ENCODE data around the gene UBAP1L. TPM values are rescaled to one million over a fixed set of nuclear protein-coding genes. Genes with fewer than 3 reads are reported as not detected.

The UBAP1L gene
- total RNA-seq, 1 donor from 2014 or later: 2.1 TPM

DNA sequence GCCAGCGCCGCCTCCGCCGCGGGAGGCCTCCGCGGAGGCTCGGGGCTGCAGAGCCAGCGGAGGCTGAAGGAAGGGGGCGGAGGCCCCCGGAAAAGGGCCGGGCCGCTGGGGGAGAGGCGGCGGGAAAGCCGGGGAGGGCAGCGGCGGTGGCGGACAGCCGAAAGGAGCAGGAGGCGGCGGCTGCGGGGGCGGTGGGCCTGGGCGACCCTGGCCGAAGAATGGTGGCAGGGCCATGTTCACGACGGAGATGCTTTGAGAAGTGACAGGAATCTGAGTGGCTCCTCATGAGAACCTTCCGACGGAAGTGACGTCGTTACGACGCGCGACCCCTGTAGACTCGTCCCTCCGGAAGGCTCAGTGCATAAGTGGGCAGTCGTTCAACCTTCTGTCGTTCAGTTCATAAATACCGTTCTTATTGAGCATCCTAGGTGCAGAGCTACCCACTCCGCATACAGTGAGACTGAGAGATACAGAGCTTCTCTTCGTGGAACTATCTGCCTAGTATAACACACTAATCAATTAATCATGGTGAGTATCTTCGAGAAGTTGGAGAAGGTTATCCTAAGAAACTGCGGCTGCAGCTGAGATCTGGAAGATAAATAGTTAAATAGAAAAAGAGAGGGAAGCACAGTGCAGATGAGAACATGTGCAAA, 18.7 kb upstream of the UBAP1L start, which contains the start of gene PDCD7:
PDCD7 (minus strand) TSS at position 261 of the 653 bp plus-strand sequence; CDS start at position 234, 27 bp downstream.
- no peaks in the 10 kb centered on the region for H3K9me3 ChIP-seq (ENCODE audit: control insufficient read depth in 3 of 3, low read length in 3 of 3)
- peak within 1 kb of the TSS; percentile 73 to 87 (median 79) for H3K4me3 ChIP-seq (ENCODE audit: low read length in 3 of 3)
- peak within 1 kb of the TSS; percentile 73 for H3K27ac ChIP-seq (ENCODE audit: low read depth, low read length)
- peaks cover 11 to 15% (median 13%) of the 10 kb centered on the region in 3 donors for H3K36me3 ChIP-seq (ENCODE audit: control insufficient read depth in 3 of 3, insufficient read depth in 3 of 3, low read length in 3 of 3)
- H3K4me1 ChIP-seq (ENCODE audit: control insufficient read depth in 3 of 3, insufficient read depth in 3 of 3, low read length in 3 of 3): peaks cover 12 to 16% (median 12%) of the 10 kb centered on the region in 3 donors
- peak within 1 kb of the TSS; percentile 88 to 92 (median 89) for H3K9ac ChIP-seq (ENCODE audit: low read depth in 1 of 3, low read length in 3 of 3)
- H3K27me3 ChIP-seq (ENCODE audit: control insufficient read depth in 3 of 3, insufficient read depth in 3 of 3, low read length in 3 of 3): no peaks in the 10 kb centered on the region

- H3K4me3 ChIP-seq (ENCODE audit: low read length in 3 of 3): peak overlapping the region; percentile 73 to 87 (median 79)
- peak overlapping the region; percentile 88 to 92 (median 89) for H3K9ac ChIP-seq (ENCODE audit: low read depth in 1 of 3, low read length in 3 of 3)
- no peaks in the 10 kb centered on the region for H3K27me3 ChIP-seq (ENCODE audit: control insufficient read depth in 3 of 3, insufficient read depth in 3 of 3, low read length in 3 of 3)
- H3K4me1 ChIP-seq (ENCODE audit: control insufficient read depth in 3 of 3, insufficient read depth in 3 of 3, low read length in 3 of 3): peaks cover 12 to 16% (median 12%) of the 10 kb centered on the region in 3 donors
- no peaks in the 10 kb centered on the region for H3K9me3 ChIP-seq (ENCODE audit: control insufficient read depth in 3 of 3, low read length in 3 of 3)
- H3K27ac ChIP-seq (ENCODE audit: low read depth, low read length): peak overlapping the region; percentile 73
- H3K36me3 ChIP-seq (ENCODE audit: control insufficient read depth in 3 of 3, insufficient read depth in 3 of 3, low read length in 3 of 3): peaks cover 18 to 22% (median 20%) of the 10 kb centered on the region in 3 donors
Measured at GRCh38 chr15:65132878-65133547, 18.0 kb upstream of the UBAP1L start.

DNA sequence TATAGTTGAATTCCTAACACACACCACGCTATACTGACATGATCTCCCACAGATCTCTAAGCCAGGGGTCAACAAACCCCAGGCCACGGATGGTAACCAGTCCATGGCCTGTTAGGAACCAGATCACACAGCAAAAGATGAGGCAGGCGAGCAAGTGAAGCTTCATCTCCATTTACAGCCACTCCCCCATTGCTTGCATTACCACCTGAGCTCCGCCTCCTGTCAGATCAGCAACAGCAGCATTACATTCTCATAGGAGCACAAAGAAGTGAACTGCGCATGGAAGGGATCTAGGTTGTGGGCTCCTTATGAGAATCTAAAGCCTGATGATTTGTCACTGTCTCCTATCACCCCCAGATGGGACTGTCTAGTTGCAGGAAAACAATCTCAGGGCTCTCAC, 15.9 kb upstream of the UBAP1L start:
- Histone ChIP-seq H3K36me3 (ENCODE audit: control insufficient read depth in 3 of 3, insufficient read depth in 3 of 3, low read length in 3 of 3) (peaks cover 26 to 40% (median 31%) of the 10 kb centered on the region in 3 donors), H3K9ac (ENCODE audit: low read depth in 1 of 3, low read length in 3 of 3) (no peak overlapping the region), H3K9me3 (ENCODE audit: control insufficient read depth in 3 of 3, low read length in 3 of 3) (no peaks in the 10 kb centered on the region), H3K4me1 (ENCODE audit: control insufficient read depth in 3 of 3, insufficient read depth in 3 of 3, low read length in 3 of 3) (peaks cover 12 to 16% (median 12%) of the 10 kb centered on the region in 3 donors), H3K27me3 (ENCODE audit: control insufficient read depth in 3 of 3, insufficient read depth in 3 of 3, low read length in 3 of 3) (no peaks in the 10 kb centered on the region), H3K27ac (ENCODE audit: low read depth, low read length) (no peak overlapping the region), H3K4me3 (ENCODE audit: low read length in 3 of 3) (no peak overlapping the region)

- Histone ChIP-seq H3K9ac (ENCODE audit: low read depth in 1 of 3, low read length in 3 of 3) (no peak overlapping the region), H3K4me3 (ENCODE audit: low read length in 3 of 3) (no peak overlapping the region), H3K27me3 (ENCODE audit: control insufficient read depth in 3 of 3, insufficient read depth in 3 of 3, low read length in 3 of 3) (no peaks in the 10 kb centered on the region), H3K4me1 (ENCODE audit: control insufficient read depth in 3 of 3, insufficient read depth in 3 of 3, low read length in 3 of 3) (peaks cover 0 to 2% (median 0%) of the 10 kb centered on the region in 3 donors), H3K9me3 (ENCODE audit: control insufficient read depth in 3 of 3, low read length in 3 of 3) (no peaks in the 10 kb centered on the region), H3K27ac (ENCODE audit: low read depth, low read length) (no peak overlapping the region), H3K36me3 (ENCODE audit: control insufficient read depth in 3 of 3, insufficient read depth in 3 of 3, low read length in 3 of 3) (peaks cover 22 to 60% (median 39%) of the 10 kb centered on the region in 3 donors)
Measured at GRCh38 chr15:65115542-65115941, 542 bp upstream of the UBAP1L start.

GRCh38 chr15:65110676-65111292, 4.2 kb downstream of the UBAP1L start:
- no peak overlapping the region for H3K27ac ChIP-seq (ENCODE audit: low read depth, low read length)
- peaks cover 0 to 2% (median 0%) of the 10 kb centered on the region in 3 donors for H3K4me1 ChIP-seq (ENCODE audit: control insufficient read depth in 3 of 3, insufficient read depth in 3 of 3, low read length in 3 of 3)
- H3K4me3 ChIP-seq (ENCODE audit: low read length in 3 of 3): no peak overlapping the region
- H3K27me3 ChIP-seq (ENCODE audit: control insufficient read depth in 3 of 3, insufficient read depth in 3 of 3, low read length in 3 of 3): no peaks in the 10 kb centered on the region
- peaks cover 13 to 33% (median 20%) of the 10 kb centered on the region in 3 donors for H3K36me3 ChIP-seq (ENCODE audit: control insufficient read depth in 3 of 3, insufficient read depth in 3 of 3, low read length in 3 of 3)
- no peaks in the 10 kb centered on the region for H3K9me3 ChIP-seq (ENCODE audit: control insufficient read depth in 3 of 3, low read length in 3 of 3)
- no peak overlapping the region for H3K9ac ChIP-seq (ENCODE audit: low read depth in 1 of 3, low read length in 3 of 3)

DNA sequence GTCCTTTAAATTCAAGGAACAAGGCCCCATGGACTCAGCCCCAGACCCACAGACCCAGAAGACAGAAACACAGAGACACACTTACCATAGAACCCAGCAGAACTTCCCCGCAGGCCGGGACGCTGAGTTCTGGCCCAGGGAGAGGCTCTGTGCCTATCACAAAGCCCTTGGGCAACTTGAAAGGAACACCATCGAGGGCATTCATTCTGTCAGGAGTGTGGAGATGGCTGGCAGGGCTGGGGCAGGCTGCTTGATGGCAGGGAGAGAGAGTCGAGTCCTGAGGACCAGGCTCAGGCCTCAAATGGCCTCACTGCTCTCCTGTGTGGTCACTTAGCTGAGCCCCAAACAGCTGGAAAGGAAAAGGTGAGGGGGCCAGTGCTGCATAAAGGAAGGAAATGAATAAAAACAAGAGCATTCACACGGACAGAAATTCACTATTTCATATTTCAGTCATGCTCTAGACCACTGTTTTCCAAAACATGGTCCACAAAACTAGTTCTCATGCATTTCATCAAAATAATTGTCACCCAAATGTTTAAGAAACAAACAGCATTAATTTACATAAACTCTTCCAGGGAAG, 8.9 kb downstream of the UBAP1L start:
- H3K9me3 ChIP-seq (ENCODE audit: control insufficient read depth in 3 of 3, low read length in 3 of 3): no peaks in the 10 kb centered on the region
- H3K27ac ChIP-seq (ENCODE audit: low read depth, low read length): no peak overlapping the region
- H3K4me3 ChIP-seq (ENCODE audit: low read length in 3 of 3): no peak overlapping the region
- no peak overlapping the region for H3K9ac ChIP-seq (ENCODE audit: low read depth in 1 of 3, low read length in 3 of 3)
- peaks cover 7 to 16% (median 16%) of the 10 kb centered on the region in 3 donors for H3K36me3 ChIP-seq (ENCODE audit: control insufficient read depth in 3 of 3, insufficient read depth in 3 of 3, low read length in 3 of 3)
- peaks cover 0 to 6% (median 2%) of the 10 kb centered on the region in 3 donors for H3K4me1 ChIP-seq (ENCODE audit: control insufficient read depth in 3 of 3, insufficient read depth in 3 of 3, low read length in 3 of 3)
- H3K27me3 ChIP-seq (ENCODE audit: control insufficient read depth in 3 of 3, insufficient read depth in 3 of 3, low read length in 3 of 3): no peaks in the 10 kb centered on the region

- Histone ChIP-seq H3K4me3 (ENCODE audit: low read length in 3 of 3) (no peak overlapping the region), H3K36me3 (ENCODE audit: control insufficient read depth in 3 of 3, insufficient read depth in 3 of 3, low read length in 3 of 3) (peaks cover 17 to 23% (median 19%) of the 10 kb centered on the region in 3 donors), H3K9ac (ENCODE audit: low read depth in 1 of 3, low read length in 3 of 3) (no peak overlapping the region), H3K4me1 (ENCODE audit: control insufficient read depth in 3 of 3, insufficient read depth in 3 of 3, low read length in 3 of 3) (peaks cover 0 to 6% (median 2%) of the 10 kb centered on the region in 3 donors), H3K9me3 (ENCODE audit: control insufficient read depth in 3 of 3, low read length in 3 of 3) (no peaks in the 10 kb centered on the region), H3K27ac (ENCODE audit: low read depth, low read length) (no peak overlapping the region), H3K27me3 (ENCODE audit: control insufficient read depth in 3 of 3, insufficient read depth in 3 of 3, low read length in 3 of 3) (no peaks in the 10 kb centered on the region)
Measured at GRCh38 chr15:65105038-65105437, 10.0 kb downstream of the UBAP1L start.

DNA sequence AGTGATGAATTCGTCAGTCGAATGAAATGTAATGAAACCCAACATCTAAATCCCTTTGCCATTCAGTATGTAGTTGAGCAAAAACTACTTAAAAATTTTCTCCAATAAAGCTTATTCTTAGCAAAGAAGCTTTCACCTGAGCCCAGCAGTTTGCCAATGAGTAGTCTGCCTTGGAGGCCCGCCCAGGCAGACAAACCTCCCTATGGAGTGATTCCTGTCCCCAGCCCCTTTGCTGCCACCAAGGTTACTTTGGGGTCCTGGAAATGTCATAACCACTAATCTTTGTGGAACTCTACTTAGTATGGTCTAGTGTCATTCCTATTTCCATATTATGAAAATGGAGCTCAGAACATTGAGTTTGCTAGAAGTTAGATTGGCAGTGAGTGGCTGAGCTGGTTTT, 12.1 kb downstream of the UBAP1L start:
- no peak overlapping the region for H3K9ac ChIP-seq (ENCODE audit: low read depth in 1 of 3, low read length in 3 of 3)
- H3K4me3 ChIP-seq (ENCODE audit: low read length in 3 of 3): no peak overlapping the region
- H3K4me1 ChIP-seq (ENCODE audit: control insufficient read depth in 3 of 3, insufficient read depth in 3 of 3, low read length in 3 of 3): peaks cover 0 to 6% (median 2%) of the 10 kb centered on the region in 3 donors

DNA sequence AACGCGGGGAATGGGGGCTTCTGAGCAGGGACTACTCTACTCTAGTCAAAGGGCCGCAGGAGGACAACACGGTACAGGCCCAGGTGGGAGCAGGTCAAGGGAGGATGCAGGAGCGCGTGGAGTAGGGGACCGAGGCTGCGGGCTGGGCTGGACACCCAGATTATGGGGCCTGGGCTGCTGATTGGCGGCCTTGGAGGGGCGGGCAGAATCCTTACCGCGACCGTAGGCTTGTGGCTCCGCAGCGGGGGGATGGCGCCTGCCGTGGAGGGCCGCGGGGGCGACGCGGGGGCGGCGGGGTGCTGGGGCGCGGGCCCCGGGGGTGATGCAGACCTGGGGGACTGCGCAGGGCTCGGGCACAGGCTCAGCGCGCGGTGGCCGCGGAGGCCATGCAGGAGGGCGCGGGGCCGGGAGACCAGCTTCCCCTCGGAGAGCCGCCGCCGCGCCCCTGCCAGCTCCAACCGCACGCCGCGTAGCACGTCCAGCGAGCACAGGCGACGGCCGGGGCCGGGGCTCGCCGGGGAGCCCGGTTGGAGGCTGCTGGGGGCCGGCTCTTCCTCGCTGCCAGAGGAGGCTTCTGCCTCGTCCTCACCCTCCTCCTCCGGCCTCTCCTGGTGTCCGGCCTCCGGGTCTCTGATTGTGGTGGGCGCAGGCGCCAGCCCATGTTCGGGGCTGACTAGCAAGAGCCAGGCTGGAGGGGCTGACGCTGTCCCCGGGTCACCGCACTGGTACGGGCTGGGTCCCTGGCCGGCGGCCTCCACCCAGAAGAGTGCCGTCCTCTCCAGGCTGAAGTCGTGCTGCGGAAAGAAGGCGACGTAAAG, 12.9 kb downstream of the UBAP1L start:
- no peak overlapping the region for H3K9ac ChIP-seq (ENCODE audit: low read depth in 1 of 3, low read length in 3 of 3)
- H3K4me3 ChIP-seq (ENCODE audit: low read length in 3 of 3): no peak overlapping the region
- H3K27me3 ChIP-seq (ENCODE audit: control insufficient read depth in 3 of 3, insufficient read depth in 3 of 3, low read length in 3 of 3): no peaks in the 10 kb centered on the region
- peaks cover 3 to 9% (median 3%) of the 10 kb centered on the region in 3 donors for H3K4me1 ChIP-seq (ENCODE audit: control insufficient read depth in 3 of 3, insufficient read depth in 3 of 3, low read length in 3 of 3)
- peaks cover 39 to 46% (median 40%) of the 10 kb centered on the region in 3 donors for H3K36me3 ChIP-seq (ENCODE audit: control insufficient read depth in 3 of 3, insufficient read depth in 3 of 3, low read length in 3 of 3)
- no peak overlapping the region for H3K27ac ChIP-seq (ENCODE audit: low read depth, low read length)
- no peaks in the 10 kb centered on the region for H3K9me3 ChIP-seq (ENCODE audit: control insufficient read depth in 3 of 3, low read length in 3 of 3)

More for the DNA sequence above, 12.1 kb downstream of the UBAP1L start:
- Histone ChIP-seq H3K9me3 (ENCODE audit: control insufficient read depth in 3 of 3, low read length in 3 of 3) (no peaks in the 10 kb centered on the region), H3K27ac (ENCODE audit: low read depth, low read length) (no peak overlapping the region), H3K27me3 (ENCODE audit: control insufficient read depth in 3 of 3, insufficient read depth in 3 of 3, low read length in 3 of 3) (no peaks in the 10 kb centered on the region), H3K36me3 (ENCODE audit: control insufficient read depth in 3 of 3, insufficient read depth in 3 of 3, low read length in 3 of 3) (peaks cover 31 to 43% (median 36%) of the 10 kb centered on the region in 3 donors)
